Activated T-cell treated with anti-CD3 and anti-CD28 coated beads for 24 hours (primary cell): Measurements from ENCODE around the gene ZNF423.
"Not testable (repeated sequence)": the region's sequence is repeated elsewhere in the genome, so short reads cannot be mapped to it uniquely, and the experiment has no call there.

ENCODE experiments used
- DNase-seq: peaks from one replicate; pipeline ENCODE4 v3.0.0-alpha.2; 2020; ENCODE audit warnings: low read depth

Gene ZNF423

GRCh38 chr16:49855822-49856671 lies at the start of gene ZNF423:
TSS of gene ZNF423 (minus strand) at chr16:49856112. CDS start at chr16:49855774, 338 bp downstream.
- DNase-seq = no peak

- DNase-seq = no peak
Observed at GRCh38 chr16:49904348-49905062, 48.6 kb upstream of the ZNF423 start.

GRCh38 chr16:49902908-49903307 lies 47.0 kb upstream of the ZNF423 start:
- DNase-seq = no peak

- no peak for DNase-seq
Observed at GRCh38 chr16:49901711-49902110, 45.8 kb upstream of the ZNF423 start.

GRCh38 chr16:49900875-49901274 lies 45.0 kb upstream of the ZNF423 start:
- no peak for DNase-seq

- no peak for DNase-seq
Observed at GRCh38 chr16:49899991-49900695, 44.2 kb upstream of the ZNF423 start.

GRCh38 chr16:49896447-49896964 lies 40.6 kb upstream of the ZNF423 start:
- no peak for DNase-seq

- peak; percentile 1 for DNase-seq
Observed at GRCh38 chr16:49890876-49891275, 35.0 kb upstream of the ZNF423 start.

GRCh38 chr16:49889725-49890397 lies 33.9 kb upstream of the ZNF423 start:
- DNase-seq = no peak

GRCh38 chr16:49886554-49887094 lies 30.7 kb upstream of the ZNF423 start:
- DNase-seq = no peak

- DNase-seq = no peak
Observed at GRCh38 chr16:49884033-49885015, 28.4 kb upstream of the ZNF423 start.

GRCh38 chr16:49883076-49884014 lies 27.4 kb upstream of the ZNF423 start:
- DNase-seq = no peak

- DNase-seq = no peak
Observed at GRCh38 chr16:49881890-49882289, 26.0 kb upstream of the ZNF423 start.

GRCh38 chr16:49878540-49878939 lies 22.6 kb upstream of the ZNF423 start:
- DNase-seq = not testable (repeated sequence)

- DNase-seq = no peak
Observed at GRCh38 chr16:49876716-49877129, 20.8 kb upstream of the ZNF423 start.

- no peak for DNase-seq
Observed at GRCh38 chr16:49875806-49876715, 20.1 kb upstream of the ZNF423 start.

- DNase-seq = no peak
Observed at GRCh38 chr16:49874613-49875237, 18.8 kb upstream of the ZNF423 start.

GRCh38 chr16:49871824-49872223 lies 15.9 kb upstream of the ZNF423 start:
- not testable (repeated sequence) for DNase-seq
